ENCODE results near the gene VPS35L. TPM values are rescaled to one million over a fixed set of nuclear protein-coding genes. Genes with fewer than 3 reads are reported as not detected.

Gene VPS35L
- total and polyA plus RNA-seq, 2 of the 13 experiments (the other 11 are each of a cell fraction or from before 2014, with no cell fraction given): 1.4 to 1.6 TPM

DNA sequence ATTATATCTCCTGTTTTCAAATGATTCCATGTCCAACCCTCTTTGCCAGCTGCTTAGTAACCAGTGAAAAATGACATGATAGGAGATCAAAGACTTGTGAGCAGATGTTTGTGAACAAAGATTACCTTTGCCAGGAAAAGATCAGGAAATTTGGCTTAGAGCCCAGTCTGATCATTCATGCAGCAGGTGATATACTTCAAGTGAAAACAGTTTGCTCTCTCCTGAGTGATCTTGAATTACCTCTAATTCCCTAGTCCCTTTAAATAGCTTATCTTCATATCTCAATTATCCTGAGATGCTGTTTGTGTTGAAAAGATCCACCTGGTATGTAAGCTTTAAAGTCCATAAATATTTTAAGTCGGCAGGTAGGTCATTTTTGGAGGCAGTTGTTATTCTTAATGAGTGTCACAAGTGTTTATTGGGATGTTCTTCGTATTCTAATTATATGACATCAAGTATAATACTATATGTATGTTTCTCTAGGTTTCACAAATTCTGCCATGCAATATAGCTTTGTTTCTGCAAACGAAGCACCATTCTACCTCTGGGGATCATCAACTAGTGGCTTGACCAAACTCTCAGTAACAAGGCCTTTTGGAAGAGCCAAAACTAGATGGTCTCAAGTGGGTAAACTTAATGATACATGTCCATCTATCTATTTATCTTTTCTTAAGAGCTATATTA lies 13.2 kb upstream of the VPS35L start (continued):
- TF ChIP-seq MYNN (CRISPR knock-in tag; IDR thresholded peaks at IDR 0.05; ENCODE audit: low read depth) (no peak), ZNF619 (CRISPR knock-in tag; IDR thresholded peaks at IDR 0.05) (no peak), SRSF4 (IDR thresholded peaks at IDR 0.05; ENCODE audit: low read depth, low read length, poor library complexity, severe bottlenecking) (no peak), HMG20A (CRISPR knock-in tag; IDR thresholded peaks at IDR 0.05; ENCODE audit: borderline replicate concordance) (peak; percentile 98), PITX1 (CRISPR knock-in tag; IDR thresholded peaks at IDR 0.05) (peak; percentile 97), ZNF577 (CRISPR knock-in tag; IDR thresholded peaks at IDR 0.05; ENCODE audit: borderline replicate concordance, low read depth) (peak; percentile 68; the same call in 1 of the 2 replicates), ZNF430 (CRISPR knock-in tag; IDR thresholded peaks at IDR 0.05) (peak; percentile 75), SMAD1 (CRISPR knock-in tag; IDR thresholded peaks at IDR 0.05; ENCODE audit: borderline replicate concordance, low read depth) (no peak), ZSCAN21 (CRISPR knock-in tag; IDR thresholded peaks at IDR 0.05; ENCODE audit: borderline replicate concordance) (no peak), ZNF10 (CRISPR knock-in tag; IDR thresholded peaks at IDR 0.05; ENCODE audit: borderline replicate concordance, low read depth) (no peak), ZNF256 (CRISPR knock-in tag; conservative IDR thresholded peaks at IDR 0.05) (no peak), ISL2 (CRISPR knock-in tag; IDR thresholded peaks at IDR 0.05) (peak; percentile 98), YEATS2 (CRISPR knock-in tag; IDR thresholded peaks at IDR 0.05; ENCODE audit: borderline replicate concordance) (peak; percentile 70; the same call in 1 of the 2 replicates), ZIK1 (CRISPR knock-in tag; IDR thresholded peaks at IDR 0.05; ENCODE audit: borderline replicate concordance, low read depth) (no peak), ZSCAN30 (CRISPR knock-in tag; IDR thresholded peaks at IDR 0.05) (no peak), KDM5A (IDR thresholded peaks at IDR 0.05; ENCODE audit: borderline replicate concordance, low read length) (peak; percentile 53; the same call in 1 of the 2 replicates), DMAP1 (CRISPR knock-in tag; IDR thresholded peaks at IDR 0.05) (peak; percentile 53; the same call in 1 of the 2 replicates), ZNF501 (CRISPR knock-in tag; IDR thresholded peaks at IDR 0.05) (no peak)
- TF ChIP-seq, protein P1, sequence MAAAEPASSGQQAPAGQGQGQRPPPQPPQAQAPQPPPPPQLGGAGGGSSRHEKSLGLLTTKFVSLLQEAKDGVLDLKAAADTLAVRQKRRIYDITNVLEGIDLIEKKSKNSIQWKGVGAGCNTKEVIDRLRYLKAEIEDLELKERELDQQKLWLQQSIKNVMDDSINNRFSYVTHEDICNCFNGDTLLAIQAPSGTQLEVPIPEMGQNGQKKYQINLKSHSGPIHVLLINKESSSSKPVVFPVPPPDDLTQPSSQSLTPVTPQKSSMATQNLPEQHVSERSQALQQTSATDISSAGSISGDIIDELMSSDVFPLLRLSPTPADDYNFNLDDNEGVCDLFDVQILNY (CRISPR knock-in tag; conservative IDR thresholded peaks at IDR 0.05): no peak
- TF ChIP-seq, protein P2, sequence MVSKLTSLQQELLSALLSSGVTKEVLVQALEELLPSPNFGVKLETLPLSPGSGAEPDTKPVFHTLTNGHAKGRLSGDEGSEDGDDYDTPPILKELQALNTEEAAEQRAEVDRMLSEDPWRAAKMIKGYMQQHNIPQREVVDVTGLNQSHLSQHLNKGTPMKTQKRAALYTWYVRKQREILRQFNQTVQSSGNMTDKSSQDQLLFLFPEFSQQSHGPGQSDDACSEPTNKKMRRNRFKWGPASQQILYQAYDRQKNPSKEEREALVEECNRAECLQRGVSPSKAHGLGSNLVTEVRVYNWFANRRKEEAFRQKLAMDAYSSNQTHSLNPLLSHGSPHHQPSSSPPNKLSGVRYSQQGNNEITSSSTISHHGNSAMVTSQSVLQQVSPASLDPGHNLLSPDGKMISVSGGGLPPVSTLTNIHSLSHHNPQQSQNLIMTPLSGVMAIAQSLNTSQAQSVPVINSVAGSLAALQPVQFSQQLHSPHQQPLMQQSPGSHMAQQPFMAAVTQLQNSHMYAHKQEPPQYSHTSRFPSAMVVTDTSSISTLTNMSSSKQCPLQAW (CRISPR knock-in tag; IDR thresholded peaks at IDR 0.05): peak; percentile 91
- TF ChIP-seq, protein P3, sequence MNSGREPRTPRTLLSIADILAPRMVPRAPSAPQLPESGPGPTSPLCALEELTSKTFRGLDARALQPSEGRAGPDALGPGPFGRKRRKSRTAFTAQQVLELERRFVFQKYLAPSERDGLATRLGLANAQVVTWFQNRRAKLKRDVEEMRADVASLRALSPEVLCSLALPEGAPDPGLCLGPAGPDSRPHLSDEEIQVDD (CRISPR knock-in tag; IDR thresholded peaks at IDR 0.05; ENCODE audit: borderline replicate concordance): no peak
- TF ChIP-seq, protein P4, sequence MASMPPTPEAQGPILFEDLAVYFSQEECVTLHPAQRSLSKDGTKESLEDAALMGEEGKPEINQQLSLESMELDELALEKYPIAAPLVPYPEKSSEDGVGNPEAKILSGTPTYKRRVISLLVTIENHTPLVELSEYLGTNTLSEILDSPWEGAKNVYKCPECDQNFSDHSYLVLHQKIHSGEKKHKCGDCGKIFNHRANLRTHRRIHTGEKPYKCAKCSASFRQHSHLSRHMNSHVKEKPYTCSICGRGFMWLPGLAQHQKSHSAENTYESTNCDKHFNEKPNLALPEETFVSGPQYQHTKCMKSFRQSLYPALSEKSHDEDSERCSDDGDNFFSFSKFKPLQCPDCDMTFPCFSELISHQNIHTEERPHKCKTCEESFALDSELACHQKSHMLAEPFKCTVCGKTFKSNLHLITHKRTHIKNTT (CRISPR knock-in tag; IDR thresholded peaks at IDR 0.05): no peak
- TF ChIP-seq, protein P5, sequence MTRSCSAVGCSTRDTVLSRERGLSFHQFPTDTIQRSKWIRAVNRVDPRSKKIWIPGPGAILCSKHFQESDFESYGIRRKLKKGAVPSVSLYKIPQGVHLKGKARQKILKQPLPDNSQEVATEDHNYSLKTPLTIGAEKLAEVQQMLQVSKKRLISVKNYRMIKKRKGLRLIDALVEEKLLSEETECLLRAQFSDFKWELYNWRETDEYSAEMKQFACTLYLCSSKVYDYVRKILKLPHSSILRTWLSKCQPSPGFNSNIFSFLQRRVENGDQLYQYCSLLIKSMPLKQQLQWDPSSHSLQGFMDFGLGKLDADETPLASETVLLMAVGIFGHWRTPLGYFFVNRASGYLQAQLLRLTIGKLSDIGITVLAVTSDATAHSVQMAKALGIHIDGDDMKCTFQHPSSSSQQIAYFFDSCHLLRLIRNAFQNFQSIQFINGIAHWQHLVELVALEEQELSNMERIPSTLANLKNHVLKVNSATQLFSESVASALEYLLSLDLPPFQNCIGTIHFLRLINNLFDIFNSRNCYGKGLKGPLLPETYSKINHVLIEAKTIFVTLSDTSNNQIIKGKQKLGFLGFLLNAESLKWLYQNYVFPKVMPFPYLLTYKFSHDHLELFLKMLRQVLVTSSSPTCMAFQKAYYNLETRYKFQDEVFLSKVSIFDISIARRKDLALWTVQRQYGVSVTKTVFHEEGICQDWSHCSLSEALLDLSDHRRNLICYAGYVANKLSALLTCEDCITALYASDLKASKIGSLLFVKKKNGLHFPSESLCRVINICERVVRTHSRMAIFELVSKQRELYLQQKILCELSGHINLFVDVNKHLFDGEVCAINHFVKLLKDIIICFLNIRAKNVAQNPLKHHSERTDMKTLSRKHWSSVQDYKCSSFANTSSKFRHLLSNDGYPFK (CRISPR knock-in tag; IDR thresholded peaks at IDR 0.05; ENCODE audit: borderline replicate concordance): no peak

Data from HepG2 (cell line).